Stimulated activated CD4-positive, alpha-beta T cell treated with anti-CD3 and anti-CD28 coated beads, Interleukin-12 subunit alpha, Interleukin-12 subunit beta, amount 100 ng/mL, for 4 hours (primary cell): ENCODE measurements around the gene MORC1.
"Not testable (repeated sequence)": the region's sequence is repeated elsewhere in the genome, so short reads cannot be mapped to it uniquely, and the experiment has no call there.

Source experiments
- DNase-seq: peaks from one replicate; pipeline ENCODE4 v3.0.0-alpha.2; 2020

Gene MORC1, protein sequence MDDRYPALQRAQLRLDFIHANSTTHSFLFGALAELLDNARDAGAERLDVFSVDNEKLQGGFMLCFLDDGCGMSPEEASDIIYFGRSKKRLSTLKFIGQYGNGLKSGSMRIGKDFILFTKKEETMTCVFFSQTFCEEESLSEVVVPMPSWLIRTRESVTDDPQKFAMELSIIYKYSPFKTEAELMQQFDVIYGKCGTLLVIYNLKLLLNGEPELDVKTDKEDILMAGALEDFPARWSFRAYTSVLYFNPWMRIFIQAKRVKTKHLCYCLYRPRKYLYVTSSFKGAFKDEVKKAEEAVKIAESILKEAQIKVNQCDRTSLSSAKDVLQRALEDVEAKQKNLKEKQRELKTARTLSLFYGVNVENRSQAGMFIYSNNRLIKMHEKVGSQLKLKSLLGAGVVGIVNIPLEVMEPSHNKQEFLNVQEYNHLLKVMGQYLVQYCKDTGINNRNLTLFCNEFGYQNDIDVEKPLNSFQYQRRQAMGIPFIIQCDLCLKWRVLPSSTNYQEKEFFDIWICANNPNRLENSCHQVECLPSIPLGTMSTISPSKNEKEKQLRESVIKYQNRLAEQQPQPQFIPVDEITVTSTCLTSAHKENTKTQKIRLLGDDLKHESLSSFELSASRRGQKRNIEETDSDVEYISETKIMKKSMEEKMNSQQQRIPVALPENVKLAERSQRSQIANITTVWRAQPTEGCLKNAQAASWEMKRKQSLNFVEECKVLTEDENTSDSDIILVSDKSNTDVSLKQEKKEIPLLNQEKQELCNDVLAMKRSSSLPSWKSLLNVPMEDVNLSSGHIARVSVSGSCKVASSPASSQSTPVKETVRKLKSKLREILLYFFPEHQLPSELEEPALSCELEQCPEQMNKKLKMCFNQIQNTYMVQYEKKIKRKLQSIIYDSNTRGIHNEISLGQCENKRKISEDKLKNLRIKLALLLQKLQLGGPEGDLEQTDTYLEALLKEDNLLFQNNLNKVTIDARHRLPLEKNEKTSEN

DNA sequence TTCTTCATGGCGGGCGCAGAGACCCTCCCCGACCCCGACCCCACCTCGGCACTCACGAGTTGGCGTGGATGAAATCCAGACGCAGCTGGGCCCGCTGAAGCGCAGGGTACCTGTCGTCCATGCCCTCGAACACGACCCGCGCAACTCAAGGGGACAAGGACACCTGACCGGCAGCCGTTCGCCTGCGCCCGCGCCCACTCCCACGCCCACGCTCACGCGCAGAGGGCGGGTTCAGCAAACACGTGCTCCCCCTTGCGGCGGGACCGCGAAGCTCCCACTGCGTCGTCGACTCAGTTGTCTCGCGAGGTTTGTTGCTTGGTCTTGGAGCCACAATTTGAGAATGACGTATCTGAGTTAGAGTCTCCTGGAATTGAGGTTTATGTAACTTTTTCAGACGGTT is at the start of gene MORC1:
Gene MORC1, minus strand, starts transcription at position 196 of the 400 bp plus-strand sequence. Its CDS starts 75 bp downstream, at position 121.
- DNase-seq = no peak

DNA sequence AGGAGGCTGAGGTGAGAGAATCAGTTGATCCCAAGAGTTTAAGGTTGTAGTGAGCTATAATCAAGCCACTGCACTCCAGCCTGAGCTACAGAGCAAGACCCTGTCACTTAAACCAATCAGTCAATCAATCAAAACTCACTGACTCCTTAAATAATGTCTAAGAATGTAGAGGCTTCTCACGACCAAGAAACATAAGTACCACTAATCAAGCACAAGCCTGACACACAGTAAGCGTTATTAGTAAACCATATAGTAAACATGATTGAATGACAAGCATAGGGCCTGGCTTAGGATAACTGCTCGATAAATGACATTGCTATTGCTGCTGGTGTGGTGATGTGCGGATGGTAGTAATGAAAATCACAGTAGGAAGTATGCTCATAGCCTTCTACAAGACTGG is 48.0 kb upstream of the MORC1 start:
- no peak for DNase-seq

DNA sequence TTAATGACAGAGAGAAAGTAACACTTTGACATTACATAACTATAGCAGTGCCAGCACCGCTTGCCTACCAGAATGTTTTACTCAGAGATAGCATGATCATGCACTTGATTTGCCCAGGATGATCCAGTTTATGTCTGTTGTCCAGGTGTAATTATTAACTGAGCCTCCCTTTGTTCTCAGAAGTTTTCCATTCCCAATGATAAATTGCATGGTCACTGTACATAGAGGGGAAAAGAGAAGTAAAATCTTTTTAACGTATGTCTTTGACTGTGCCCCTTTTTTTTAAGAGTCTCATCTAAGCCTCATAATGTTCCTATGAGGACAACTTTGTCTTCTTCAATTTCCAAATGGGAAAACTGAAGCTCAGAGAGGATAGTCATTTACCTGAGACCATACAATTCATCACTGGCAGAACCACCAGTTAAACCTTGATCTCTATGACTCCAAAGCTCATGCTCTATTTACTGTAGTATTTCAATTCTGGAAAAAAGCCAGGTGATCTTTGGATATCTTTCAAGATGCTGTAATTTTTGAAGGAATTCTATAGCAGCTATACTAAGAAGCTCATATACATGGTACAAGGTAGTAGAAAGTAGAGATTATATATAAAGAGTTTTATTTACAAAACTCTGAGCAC is 43.7 kb upstream of the MORC1 start:
- no peak for DNase-seq

GRCh38 chr3:109155828-109156227 is 37.9 kb upstream of the MORC1 start:
- DNase-seq = no peak

DNA sequence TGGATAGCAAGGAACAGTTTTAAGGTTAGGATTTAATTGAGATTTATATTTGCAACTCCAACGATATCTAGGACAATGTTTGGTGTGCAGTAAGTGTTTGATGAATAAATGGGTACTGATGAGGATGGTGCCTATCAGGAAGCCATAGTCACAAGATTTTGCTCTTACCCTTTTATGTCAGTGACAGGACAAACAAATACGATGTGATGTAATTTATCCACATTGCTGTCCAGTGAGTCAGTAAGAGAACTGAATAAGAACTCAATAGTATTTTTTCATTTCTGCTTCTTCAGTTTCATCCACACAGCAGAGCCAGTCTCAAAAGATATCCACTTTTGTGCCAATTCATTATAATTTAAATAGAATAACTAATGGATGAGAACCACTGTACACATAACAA is 37.0 kb upstream of the MORC1 start:
- no peak for DNase-seq

GRCh38 chr3:109152320-109152719 is 34.4 kb upstream of the MORC1 start:
- DNase-seq = no peak

- DNase-seq = no peak
Measured at GRCh38 chr3:109149078-109149477, 31.1 kb upstream of the MORC1 start.

DNA sequence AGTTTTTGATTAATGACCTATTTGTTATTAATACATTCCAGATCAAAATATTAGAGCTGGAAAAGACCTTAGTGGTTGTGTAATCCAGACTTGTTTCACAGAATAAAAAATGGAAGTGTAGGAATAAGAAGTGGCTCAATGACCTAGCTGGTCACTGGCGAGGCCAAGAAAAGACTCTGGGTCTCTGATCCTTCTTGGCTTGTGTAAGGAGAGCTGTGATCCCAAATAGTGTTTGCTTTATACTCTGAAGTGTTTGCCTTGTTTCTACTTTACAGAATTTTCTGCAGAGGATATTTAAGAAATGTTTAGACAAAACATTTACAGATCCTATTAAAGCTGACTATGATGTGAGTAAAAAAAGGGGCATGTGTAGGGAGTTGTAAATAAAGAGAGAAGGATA is 25.7 kb upstream of the MORC1 start:
- no peak for DNase-seq

GRCh38 chr3:109140318-109140717 is 22.4 kb upstream of the MORC1 start:
- no peak for DNase-seq

GRCh38 chr3:109137761-109138160 is 19.8 kb upstream of the MORC1 start:
- no peak for DNase-seq

DNA sequence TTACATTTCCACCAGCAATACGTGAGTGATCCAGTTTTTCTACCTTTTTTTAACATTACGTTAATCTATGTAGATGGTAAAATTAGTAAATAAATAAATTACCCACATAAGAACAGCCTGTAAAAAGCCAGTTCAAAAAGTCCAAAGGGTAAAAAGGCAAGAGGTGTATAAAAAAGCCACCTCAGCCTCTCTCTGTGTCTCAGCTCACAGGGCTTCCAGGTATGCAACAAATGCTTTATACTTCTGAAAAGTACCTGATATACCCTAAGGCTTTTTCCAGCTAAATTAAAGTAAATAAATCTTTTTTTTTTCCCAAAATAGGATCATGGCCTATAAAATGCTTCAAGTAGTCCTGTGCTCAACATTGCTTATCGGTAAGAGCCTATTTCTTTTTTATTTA is 18.6 kb upstream of the MORC1 start, which contains the start of gene C3orf85:
Gene C3orf85, plus strand, starts transcription at position 197 of the 400 bp plus-strand sequence. Its CDS starts 129 bp downstream, at position 326.
- no peak for DNase-seq

- not testable (repeated sequence) for DNase-seq
Measured at GRCh38 chr3:109133474-109133816, 15.5 kb upstream of the MORC1 start.

GRCh38 chr3:109132801-109133473 is 15.0 kb upstream of the MORC1 start:
- no peak for DNase-seq

DNA sequence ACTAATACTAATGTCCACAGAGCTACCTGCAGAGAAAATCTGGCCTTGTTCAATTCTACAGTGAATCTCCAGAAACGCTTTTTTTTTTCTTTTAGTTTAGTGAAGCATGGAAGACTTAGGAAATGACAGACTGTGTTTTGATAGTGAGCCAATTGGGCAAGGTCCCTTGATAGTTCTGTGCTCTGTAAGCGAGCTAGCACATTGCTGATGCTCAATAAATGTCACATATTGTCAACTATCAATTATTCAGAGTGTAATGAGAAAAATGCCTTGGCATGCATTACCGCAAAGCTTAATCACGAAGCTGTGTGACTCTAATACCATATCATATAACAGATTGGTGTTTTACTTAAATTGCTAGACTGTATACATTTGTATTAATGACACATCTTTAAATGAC is 13.3 kb upstream of the MORC1 start:
- no peak for DNase-seq

GRCh38 chr3:109127553-109127952 is 9.6 kb upstream of the MORC1 start:
- no peak for DNase-seq

- no peak for DNase-seq
Measured at GRCh38 chr3:109125902-109126301, 8.0 kb upstream of the MORC1 start.

DNA sequence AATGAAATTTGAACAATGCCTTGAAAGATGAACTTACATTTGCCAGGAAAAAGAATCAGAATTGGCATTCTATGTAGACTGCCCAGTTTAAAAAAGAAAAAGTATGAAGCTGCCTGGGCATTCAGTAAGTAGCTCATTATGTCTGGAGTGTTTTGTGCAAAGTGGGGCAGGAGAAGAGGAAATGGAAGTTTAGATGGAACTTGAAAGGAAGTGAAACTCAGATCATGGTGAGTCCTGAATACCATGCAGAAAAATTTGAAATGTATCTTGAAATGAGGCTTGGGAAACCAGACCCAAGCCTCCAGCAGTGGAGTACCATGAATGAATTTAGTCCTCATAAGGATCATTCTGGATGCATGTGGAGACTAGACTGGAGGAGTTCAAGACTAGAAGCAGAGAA is 4.8 kb upstream of the MORC1 start:
- DNase-seq = no peak

DNA sequence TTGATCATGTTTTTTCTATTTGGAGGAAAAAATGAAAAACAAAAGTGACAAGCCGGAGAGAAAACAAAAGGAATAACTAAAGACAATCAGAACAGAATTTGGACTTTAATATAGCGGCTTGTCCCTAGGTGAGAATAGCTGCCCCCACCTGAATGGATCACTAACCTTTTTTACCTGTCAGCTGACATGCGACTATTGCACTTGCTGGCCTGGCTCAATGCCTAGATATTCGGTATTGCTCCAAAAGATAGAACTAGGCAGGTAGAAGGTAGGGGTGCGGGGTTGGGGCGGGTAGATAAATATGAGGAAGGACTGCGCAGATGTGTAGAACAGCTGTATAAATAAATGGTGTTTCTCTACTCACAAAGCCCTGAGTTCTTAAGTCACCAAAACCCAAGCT is 650 bp upstream of the MORC1 start:
- no peak for DNase-seq

- DNase-seq = no peak
Measured at GRCh38 chr3:109116031-109116430, 1.9 kb downstream of the MORC1 start.

DNA sequence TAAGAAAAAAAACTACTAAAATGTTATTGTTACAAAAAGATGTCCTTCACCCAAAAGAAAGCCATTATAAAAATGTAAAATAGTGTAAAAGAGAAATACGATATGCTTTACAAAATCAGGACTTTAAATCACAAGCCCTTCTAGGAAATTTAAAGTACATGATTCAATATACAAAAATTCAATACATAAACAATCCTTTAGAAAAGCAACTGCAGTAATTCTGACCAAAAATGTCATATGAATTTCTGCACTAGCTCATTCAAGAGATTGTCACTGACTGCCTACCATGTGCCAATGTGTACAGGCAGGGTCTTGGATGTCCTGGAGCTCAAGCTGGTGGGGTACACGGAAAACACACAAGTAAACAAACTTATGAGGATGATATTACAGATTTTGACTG is 2.5 kb downstream of the MORC1 start:
- no peak for DNase-seq

DNA sequence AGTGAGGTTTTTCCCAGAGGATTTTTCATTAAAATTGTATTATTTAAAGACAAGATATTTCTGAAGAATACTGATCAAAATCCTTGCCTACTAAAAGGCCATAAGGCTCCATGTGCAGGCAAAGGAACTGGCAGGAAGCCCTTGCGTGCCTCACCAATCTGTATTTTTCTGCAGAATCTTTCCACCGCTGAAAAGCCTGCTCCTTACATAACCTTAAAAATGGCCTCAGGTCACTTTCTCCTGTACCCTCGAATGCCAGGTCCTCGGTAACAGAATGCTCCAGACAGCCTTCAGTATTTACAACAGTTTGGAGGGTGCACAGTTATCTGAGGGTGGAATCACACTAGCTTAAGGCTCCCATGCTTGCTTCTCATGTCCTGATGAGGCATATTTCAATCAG is 3.2 kb downstream of the MORC1 start:
- no peak for DNase-seq

GRCh38 chr3:109112946-109113760 is 4.8 kb downstream of the MORC1 start:
- DNase-seq = no peak
